Measurements from ENCODE around the gene MEGF11.

Gene MEGF11

DNA sequence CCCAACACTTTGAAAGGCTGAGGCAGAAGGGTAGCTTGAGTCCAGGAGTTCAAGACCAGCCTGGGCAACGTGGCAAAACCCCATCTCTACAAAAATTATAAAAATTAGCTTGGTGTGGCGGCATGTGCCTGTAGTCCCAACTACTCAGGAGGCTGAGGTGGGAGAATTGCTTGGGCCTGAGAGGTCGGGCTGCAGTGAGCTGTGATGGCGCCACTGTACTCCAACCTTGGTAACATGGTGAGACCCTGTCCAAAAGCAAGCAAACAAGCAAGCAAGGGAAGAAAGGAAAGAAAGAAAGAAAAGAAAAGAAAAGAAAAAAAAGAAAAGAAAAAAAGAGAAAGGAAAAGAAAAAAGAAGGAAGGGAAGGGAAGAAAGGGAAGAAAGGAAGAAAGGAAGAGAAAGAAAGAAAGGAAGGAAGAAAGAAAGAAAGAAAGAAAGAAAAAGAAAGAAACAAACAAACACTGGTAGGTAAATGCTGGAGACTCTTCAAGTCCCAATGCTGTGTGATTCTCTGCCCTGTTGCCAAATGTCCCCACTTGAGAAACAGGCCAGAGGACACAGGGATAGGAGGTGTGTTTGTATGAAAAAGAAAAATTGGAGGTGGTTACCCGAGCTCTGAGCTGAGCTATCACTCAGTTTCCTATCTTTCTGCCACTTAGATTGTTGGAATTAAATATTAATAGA is 263.1 kb downstream of the MEGF11 start:
- no peaks in the 10 kb centered on the region for H3K9me2 ChIP-seq (replicated peaks; ENCODE audit: low read depth, low read length)
- H3K4me1 ChIP-seq (ENCODE audit: insufficient read depth, low read length, poor library complexity, severe bottlenecking): no peaks in the 10 kb centered on the region
- H3K4me3 ChIP-seq (ENCODE audit: low read length, poor library complexity, severe bottlenecking): no peak overlapping the region
- no peaks in the 10 kb centered on the region for H3K27me3 ChIP-seq (ENCODE audit: insufficient read depth, low read length, poor library complexity, severe bottlenecking)
- no peaks in the 10 kb centered on the region for H4K20me1 ChIP-seq (ENCODE audit: insufficient read depth, low read length, poor library complexity, severe bottlenecking)
- H3F3A ChIP-seq (ENCODE audit: low read depth): no peaks in the 10 kb centered on the region
- H3K9me3 ChIP-seq (ENCODE audit: insufficient read depth, low read depth, low read length): no peaks in the 10 kb centered on the region
- no peak overlapping the region for H3K4me2 ChIP-seq (ENCODE audit: low read depth, low read length, poor library complexity, severe bottlenecking)
- H2AFZ ChIP-seq (ENCODE audit: low read length): no peak overlapping the region
- H3K79me2 ChIP-seq (ENCODE audit: insufficient read depth, low read length): no peaks in the 10 kb centered on the region
- no peak overlapping the region for H3K9ac ChIP-seq (ENCODE audit: low read depth, low read length, poor library complexity, severe bottlenecking)
- H3K36me3 ChIP-seq (ENCODE audit: insufficient read depth, low read length): no peaks in the 10 kb centered on the region
- TF ChIP-seq, protein P1, sequence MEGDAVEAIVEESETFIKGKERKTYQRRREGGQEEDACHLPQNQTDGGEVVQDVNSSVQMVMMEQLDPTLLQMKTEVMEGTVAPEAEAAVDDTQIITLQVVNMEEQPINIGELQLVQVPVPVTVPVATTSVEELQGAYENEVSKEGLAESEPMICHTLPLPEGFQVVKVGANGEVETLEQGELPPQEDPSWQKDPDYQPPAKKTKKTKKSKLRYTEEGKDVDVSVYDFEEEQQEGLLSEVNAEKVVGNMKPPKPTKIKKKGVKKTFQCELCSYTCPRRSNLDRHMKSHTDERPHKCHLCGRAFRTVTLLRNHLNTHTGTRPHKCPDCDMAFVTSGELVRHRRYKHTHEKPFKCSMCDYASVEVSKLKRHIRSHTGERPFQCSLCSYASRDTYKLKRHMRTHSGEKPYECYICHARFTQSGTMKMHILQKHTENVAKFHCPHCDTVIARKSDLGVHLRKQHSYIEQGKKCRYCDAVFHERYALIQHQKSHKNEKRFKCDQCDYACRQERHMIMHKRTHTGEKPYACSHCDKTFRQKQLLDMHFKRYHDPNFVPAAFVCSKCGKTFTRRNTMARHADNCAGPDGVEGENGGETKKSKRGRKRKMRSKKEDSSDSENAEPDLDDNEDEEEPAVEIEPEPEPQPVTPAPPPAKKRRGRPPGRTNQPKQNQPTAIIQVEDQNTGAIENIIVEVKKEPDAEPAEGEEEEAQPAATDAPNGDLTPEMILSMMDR (conservative IDR thresholded peaks at IDR 0.05; ENCODE audit: low read length): no peak
- no peak for TF ChIP-seq EZH2phosphoT487 (IDR thresholded peaks at IDR 0.05; ENCODE audit: borderline replicate concordance)

DNA sequence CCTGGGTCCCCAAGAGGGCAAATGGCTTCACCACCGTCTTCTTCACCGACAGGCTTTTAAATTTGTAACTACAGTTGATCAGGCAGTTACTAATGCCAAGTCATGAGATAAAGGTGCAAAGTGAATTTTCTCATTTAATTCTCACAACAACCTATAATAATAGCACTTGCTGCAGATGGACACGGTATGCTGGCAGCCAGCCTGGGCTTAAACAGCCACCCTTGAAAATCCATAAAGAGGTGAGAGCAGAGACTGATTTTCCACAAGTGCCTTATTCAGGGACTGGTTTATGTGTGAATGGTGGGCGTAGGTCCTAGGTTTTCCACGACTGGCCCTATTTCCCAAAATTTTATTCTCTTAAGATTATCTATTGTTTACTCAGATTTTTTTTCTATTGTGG is 266.4 kb downstream of the MEGF11 start:
- H3F3A ChIP-seq (ENCODE audit: low read depth): no peaks in the 10 kb centered on the region
- no peak overlapping the region for H3K9ac ChIP-seq (ENCODE audit: low read depth, low read length, poor library complexity, severe bottlenecking)
- no peaks in the 10 kb centered on the region for H3K27me3 ChIP-seq (ENCODE audit: insufficient read depth, low read length, poor library complexity, severe bottlenecking)
- no peak overlapping the region for H3K4me2 ChIP-seq (ENCODE audit: low read depth, low read length, poor library complexity, severe bottlenecking)
- no peaks in the 10 kb centered on the region for H3K9me2 ChIP-seq (replicated peaks; ENCODE audit: low read depth, low read length)
- no peaks in the 10 kb centered on the region for H3K4me1 ChIP-seq (ENCODE audit: insufficient read depth, low read length, poor library complexity, severe bottlenecking)
- no peaks in the 10 kb centered on the region for H3K9me3 ChIP-seq (ENCODE audit: insufficient read depth, low read depth, low read length)
- no peak overlapping the region for H3K4me3 ChIP-seq (ENCODE audit: low read length, poor library complexity, severe bottlenecking)
- H4K20me1 ChIP-seq (ENCODE audit: insufficient read depth, low read length, poor library complexity, severe bottlenecking): no peaks in the 10 kb centered on the region
- H3K36me3 ChIP-seq (ENCODE audit: insufficient read depth, low read length): no peaks in the 10 kb centered on the region
- no peaks in the 10 kb centered on the region for H3K79me2 ChIP-seq (ENCODE audit: insufficient read depth, low read length)
- no peak overlapping the region for H2AFZ ChIP-seq (ENCODE audit: low read length)
- no peak for TF ChIP-seq EZH2phosphoT487 (IDR thresholded peaks at IDR 0.05; ENCODE audit: borderline replicate concordance)
- TF ChIP-seq, protein P1 (conservative IDR thresholded peaks at IDR 0.05; ENCODE audit: low read length): no peak

DNA sequence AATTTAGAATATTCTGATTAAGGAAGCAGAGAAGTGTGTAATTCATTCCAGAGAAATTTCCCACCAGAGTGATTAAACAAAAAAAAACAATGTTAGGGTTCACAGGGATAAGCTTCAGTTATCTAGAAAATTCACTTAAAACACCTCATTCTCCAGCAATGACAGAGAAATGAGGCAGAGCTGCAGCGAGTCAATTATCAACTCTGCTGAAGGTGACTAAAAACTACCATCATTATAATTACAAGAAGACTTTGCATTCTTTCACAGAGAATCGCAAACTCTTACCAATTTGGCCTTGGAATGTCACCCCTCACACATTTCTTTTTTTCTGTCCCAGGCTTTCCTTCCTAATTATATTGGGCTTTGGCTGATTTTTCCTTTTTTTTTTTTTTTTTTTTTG is 267.1 kb downstream of the MEGF11 start:
- no peaks in the 10 kb centered on the region for H3K36me3 ChIP-seq (ENCODE audit: insufficient read depth, low read length)
- no peaks in the 10 kb centered on the region for H3K27me3 ChIP-seq (ENCODE audit: insufficient read depth, low read length, poor library complexity, severe bottlenecking)
- no peaks in the 10 kb centered on the region for H4K20me1 ChIP-seq (ENCODE audit: insufficient read depth, low read length, poor library complexity, severe bottlenecking)
- H3K9ac ChIP-seq (ENCODE audit: low read depth, low read length, poor library complexity, severe bottlenecking): no peak overlapping the region
- no peaks in the 10 kb centered on the region for H3K4me1 ChIP-seq (ENCODE audit: insufficient read depth, low read length, poor library complexity, severe bottlenecking)
- no peaks in the 10 kb centered on the region for H3K79me2 ChIP-seq (ENCODE audit: insufficient read depth, low read length)
- no peak for TF ChIP-seq EZH2phosphoT487 (IDR thresholded peaks at IDR 0.05; ENCODE audit: borderline replicate concordance)
- TF ChIP-seq, protein P1 (conservative IDR thresholded peaks at IDR 0.05; ENCODE audit: low read length): no peak
- no peaks in the 10 kb centered on the region for H3K9me2 ChIP-seq (replicated peaks; ENCODE audit: low read depth, low read length)
- H2AFZ ChIP-seq (ENCODE audit: low read length): no peak overlapping the region
- no peaks in the 10 kb centered on the region for H3K9me3 ChIP-seq (ENCODE audit: insufficient read depth, low read depth, low read length)
- no peak overlapping the region for H3K4me3 ChIP-seq (ENCODE audit: low read length, poor library complexity, severe bottlenecking)
- H3K4me2 ChIP-seq (ENCODE audit: low read depth, low read length, poor library complexity, severe bottlenecking): no peak overlapping the region
- H3F3A ChIP-seq (ENCODE audit: low read depth): no peaks in the 10 kb centered on the region
